H9 (cell line): ENCODE measurements around the gene CPT1C. TPM values are rescaled to one million over a fixed set of nuclear protein-coding genes. Genes with fewer than 3 reads are reported as not detected.

Experiments used
- DNase-seq: peaks from one replicate; pipeline ENCODE4 v3.0.0-alpha.2; 2017
- H2AFZ ChIP-seq: one replicate; pipeline ENCODE4 v1.6.1; 2013; ENCODE audit warnings: mild to moderate bottlenecking, low read length, control low read depth, moderate library complexity
- H2AK5ac ChIP-seq: 2 replicates; pipeline ENCODE4 v1.6.1; 2013; ENCODE audit warnings: low read length, control low read depth, mixed read lengths; ENCODE audit not compliant: insufficient read length
- H2BK120ac ChIP-seq: one replicate; pipeline ENCODE4 v1.6.1; 2013; ENCODE audit warnings: low read depth, mild to moderate bottlenecking, low read length, control low read depth, inconsistent platforms; ENCODE audit not compliant: poor library complexity, severe bottlenecking
- H2BK12ac ChIP-seq: 2 replicates; pipeline ENCODE4 v1.6.1; 2013; ENCODE audit warnings: low read length, control low read depth, mixed read lengths, low read depth; ENCODE audit not compliant: insufficient read length
- H2BK15ac ChIP-seq: 2 replicates; pipeline ENCODE4 v1.6.1; 2013; ENCODE audit warnings: low read depth, low read length, control low read depth
- H2BK20ac ChIP-seq: one replicate; pipeline ENCODE4 v1.6.1; 2013; ENCODE audit warnings: low read depth, mild to moderate bottlenecking, low read length, control low read depth, inconsistent platforms; ENCODE audit not compliant: poor library complexity, severe bottlenecking
- H2BK5ac ChIP-seq: 2 replicates; pipeline ENCODE4 v1.6.1; 2013; ENCODE audit warnings: low read length, control low read depth, mixed read lengths; ENCODE audit not compliant: insufficient read length
- H3K14ac ChIP-seq: 2 replicates; pipeline ENCODE4 v1.6.1; 2013; ENCODE audit warnings: low read length, control low read depth; ENCODE audit not compliant: insufficient read depth
- H3K18ac ChIP-seq: 2 replicates; pipeline ENCODE4 v1.6.1; 2013; ENCODE audit warnings: low read depth, mild to moderate bottlenecking, mixed read lengths, low read length, control low read depth; ENCODE audit not compliant: insufficient read length
- H3K23ac ChIP-seq: 2 replicates; pipeline ENCODE4 v1.6.1; 2013; ENCODE audit warnings: low read length, control low read depth, mixed read lengths, low read depth; ENCODE audit not compliant: insufficient read length
- H3K23me2 ChIP-seq: 2 replicates; pipeline ENCODE4 v1.6.1; 2013; ENCODE audit warnings: low read depth, mild to moderate bottlenecking, mixed read lengths, low read length, control low read depth; ENCODE audit not compliant: insufficient read length, poor library complexity, severe bottlenecking
- H3K27ac ChIP-seq: 2 replicates; pipeline ENCODE4 v1.5.1; 2013; ENCODE audit warnings: low read length, control low read depth, mixed read lengths, low read depth; ENCODE audit not compliant: insufficient read length
- H3K27me3 ChIP-seq: 2 replicates; pipeline ENCODE4 v1.6.1; 2013; ENCODE audit warnings: low read length, control low read depth, inconsistent platforms; ENCODE audit not compliant: insufficient read depth
- H3K4ac ChIP-seq: 2 replicates; pipeline ENCODE4 v1.6.1; 2013; ENCODE audit warnings: low read depth, mild to moderate bottlenecking, control low read depth, inconsistent platforms, low read length, moderate library complexity
- H3K4me1 ChIP-seq: 2 replicates; pipeline ENCODE4 v1.6.1; 2013; ENCODE audit warnings: low read length, control low read depth, inconsistent platforms; ENCODE audit not compliant: insufficient read depth
- H3K4me2 ChIP-seq: 2 replicates; pipeline ENCODE4 v1.6.1; 2013; ENCODE audit warnings: low read length, control low read depth, mixed read lengths; ENCODE audit not compliant: insufficient read length, insufficient read depth
- H3K56ac ChIP-seq: 2 replicates; pipeline ENCODE4 v1.6.1; 2013; ENCODE audit warnings: low read depth, mild to moderate bottlenecking, mixed read lengths, low read length, control low read depth; ENCODE audit not compliant: insufficient read length
- H3K79me1 ChIP-seq: 2 replicates; pipeline ENCODE4 v1.6.1; 2013; ENCODE audit warnings: low read depth, mild to moderate bottlenecking, moderate library complexity, low read length, control low read depth, inconsistent platforms; ENCODE audit not compliant: insufficient read depth, poor library complexity, severe bottlenecking
- H3K79me2 ChIP-seq: 2 replicates; pipeline ENCODE4 v1.6.1; 2013; ENCODE audit warnings: low read length, control low read depth, inconsistent platforms; ENCODE audit not compliant: insufficient read depth
- H3K9ac ChIP-seq: 2 replicates; pipeline ENCODE4 v1.6.1; 2013; ENCODE audit warnings: low read length, control low read depth, mixed read lengths; ENCODE audit not compliant: insufficient read length; ENCODE audit errors: extremely low read depth
- H3K9me3 ChIP-seq: one replicate; pipeline ENCODE4 v1.6.1; 2013; ENCODE audit warnings: low read depth, low read length, inconsistent platforms; ENCODE audit not compliant: control insufficient read depth
- H3T11ph ChIP-seq: one replicate; pipeline ENCODE4 v1.6.1; 2013; ENCODE audit warnings: mild to moderate bottlenecking, low read length, control low read depth, inconsistent platforms
- H4K20me1 ChIP-seq: one replicate; pipeline ENCODE4 v1.6.1; 2013; ENCODE audit not compliant: control insufficient read depth, insufficient read length, insufficient read depth
- H4K5ac ChIP-seq: 2 replicates; pipeline ENCODE4 v1.6.1; 2013; ENCODE audit warnings: low read depth, mild to moderate bottlenecking, mixed read lengths, low read length, control low read depth; ENCODE audit not compliant: insufficient read length
- H4K8ac ChIP-seq: replicated peaks from 2 replicates; pipeline ENCODE4 v1.6.1; 2013; ENCODE audit warnings: low read length, control low read depth, mixed read lengths, low read depth; ENCODE audit not compliant: insufficient read length
- H4K91ac ChIP-seq: 2 replicates; pipeline ENCODE4 v1.6.1; 2013; ENCODE audit warnings: low read depth, mild to moderate bottlenecking, moderate library complexity, mixed read lengths, low read length, control low read depth; ENCODE audit not compliant: insufficient read length
- H3K27ac Mint-ChIP-seq, 3 experiments: 2 replicates in 2 of 3; 3 replicates in 1 of 3; pipeline ENCODE4 v1.8.0; 2020 to 2021; ENCODE audit warnings: mixed read lengths in 3 of 3, mild to moderate bottlenecking in 1 of 3, moderate library complexity in 1 of 3
- H3K27me3 Mint-ChIP-seq: 2 replicates; pipeline ENCODE4 v1.8.0; 2021; ENCODE audit warnings: low read depth, mild to moderate bottlenecking, moderate library complexity, mixed read lengths
- H3K36me3 Mint-ChIP-seq, 3 experiments: 2 replicates in 2 of 3; 3 replicates in 1 of 3; pipeline ENCODE4 v1.8.0; 2020 to 2021; ENCODE audit warnings: low read depth in 3 of 3, mixed read lengths in 3 of 3; ENCODE audit not compliant: insufficient read depth in 1 of 3
- H3K4me1 Mint-ChIP-seq, 2 experiments: 2 replicates each; pipeline ENCODE4 v1.8.0; 2020; ENCODE audit warnings: mixed read lengths in 2 of 2
- H3K4me3 Mint-ChIP-seq, 2 experiments: 2 replicates in 1 of 2; 3 replicates in 1 of 2; pipeline ENCODE4 v1.8.0; 2020 to 2021; ENCODE audit warnings: mild to moderate bottlenecking in 2 of 2, mixed read lengths in 2 of 2, moderate library complexity in 1 of 2
- H3K9me3 Mint-ChIP-seq, 2 experiments: 2 replicates in 1 of 2; 3 replicates in 1 of 2; pipeline ENCODE4 v1.8.0; 2020; ENCODE audit warnings: mild to moderate bottlenecking in 2 of 2, mixed read lengths in 2 of 2, moderate library complexity in 1 of 2
- WGBS: extraction: QIAGEN DNeasy Blood & Tissue Kit; methylation state at CpG from one replicate; pipeline ENCODE4 v1.1.7; 2013; ENCODE audit warnings: missing lambda C conversion rate, low lambda C conversion rate, mixed read lengths; ENCODE audit not compliant: insufficient read length; ENCODE audit errors: extremely low coverage; 5-methylcytosine and 5-hydroxymethylcytosine counted together
- total RNA-seq: library from RNA; stranded (reverse); gene quantifications from 2 replicates; pipeline ENCODE4 v1.2.1, GENCODE V29; 2021
- TF ChIP-seq, protein P1 (sequence below): fragments of 200-600 bp; sonication (generic); conservative IDR thresholded peaks from 3 replicates; pipeline ENCODE4 v1.8.0; 2021; ENCODE audit warnings: antibody characterized with exemption, mild to moderate bottlenecking

CPT1C gene
- total RNA-seq, 1 experiment from 2014 or later: 74.6 TPM

DNA sequence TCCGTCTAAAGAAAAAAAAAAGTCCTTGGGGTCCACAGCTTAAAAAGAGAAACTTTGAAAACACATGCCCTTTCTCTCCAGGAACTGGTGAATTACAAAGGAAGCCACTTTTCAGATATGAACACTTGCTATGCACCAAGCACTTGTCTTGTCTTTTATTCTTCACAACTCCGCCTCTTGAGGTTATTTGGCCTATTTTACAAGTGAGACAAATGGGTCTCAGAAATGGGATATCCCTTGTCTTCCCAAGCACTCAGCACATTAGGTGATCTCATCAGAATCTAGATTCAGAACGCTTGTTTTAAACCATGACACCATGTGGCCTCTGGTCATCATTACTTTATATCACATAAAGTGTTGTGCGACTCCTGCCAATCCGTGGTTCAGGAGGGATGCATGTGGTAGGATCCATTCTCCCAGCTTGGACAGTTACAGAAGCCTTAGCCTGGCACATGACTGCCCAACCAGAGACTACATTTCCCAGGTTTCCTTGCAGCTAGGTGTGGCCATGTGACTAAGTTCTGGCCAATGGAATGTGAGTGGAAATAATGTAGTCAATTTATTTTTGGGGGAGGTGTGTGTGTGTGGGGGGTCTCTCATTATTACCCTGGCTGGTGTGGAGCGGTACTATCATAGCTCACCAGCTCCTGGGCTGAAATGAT is 58.3 kb downstream of the CPT1C start:
- H3K27ac Mint-ChIP-seq: no peak overlapping the region
- Histone ChIP-seq H3K9me3 (no peaks in the 10 kb centered on the region), H3K9ac (no peak overlapping the region), H2AK5ac (no peak overlapping the region), H3K79me1 (no peaks in the 10 kb centered on the region), H3K79me2 (no peaks in the 10 kb centered on the region), H4K8ac (no peak overlapping the region), H2BK12ac (no peak overlapping the region), H3K23ac (no peak overlapping the region), H3K14ac (no peak overlapping the region), H2BK20ac (no peak overlapping the region), H2BK120ac (no peak overlapping the region), H3K18ac (no peak overlapping the region), H2BK5ac (no peak overlapping the region), H3K27me3 (no peaks in the 10 kb centered on the region), H3K23me2 (no peaks in the 10 kb centered on the region), H3K56ac (no peak overlapping the region), H3K4ac (no peak overlapping the region), H2BK15ac (no peak overlapping the region), H3K27ac (no peak overlapping the region), H2AFZ (no peak overlapping the region), H3K4me1 (peaks cover 2% of the 10 kb centered on the region), H3K4me2 (no peak overlapping the region), H3T11ph (no peak overlapping the region), H4K91ac (no peak overlapping the region), H4K5ac (no peak overlapping the region), H4K20me1 (no peaks in the 10 kb centered on the region)
- H3K9me3 Mint-ChIP-seq: peaks cover 15 to 27% of the 10 kb centered on the region in 2 experiments
- no peak overlapping the region for H3K4me3 Mint-ChIP-seq
- peaks cover 6% of the 10 kb centered on the region; the same call in 1 of the 2 replicates for H3K27me3 Mint-ChIP-seq
- H3K4me1 Mint-ChIP-seq: peaks cover 3 to 17% of the 10 kb centered on the region in 2 experiments
- no CpG with 5 or more reads among the region's 6 CpGs for WGBS
- H3K36me3 Mint-ChIP-seq: peaks cover 0 to 3% (median 0%) of the 10 kb centered on the region in 3 experiments; a peak in 3 of 7 replicates
- no peak for DNase-seq
- TF ChIP-seq, protein P1, sequence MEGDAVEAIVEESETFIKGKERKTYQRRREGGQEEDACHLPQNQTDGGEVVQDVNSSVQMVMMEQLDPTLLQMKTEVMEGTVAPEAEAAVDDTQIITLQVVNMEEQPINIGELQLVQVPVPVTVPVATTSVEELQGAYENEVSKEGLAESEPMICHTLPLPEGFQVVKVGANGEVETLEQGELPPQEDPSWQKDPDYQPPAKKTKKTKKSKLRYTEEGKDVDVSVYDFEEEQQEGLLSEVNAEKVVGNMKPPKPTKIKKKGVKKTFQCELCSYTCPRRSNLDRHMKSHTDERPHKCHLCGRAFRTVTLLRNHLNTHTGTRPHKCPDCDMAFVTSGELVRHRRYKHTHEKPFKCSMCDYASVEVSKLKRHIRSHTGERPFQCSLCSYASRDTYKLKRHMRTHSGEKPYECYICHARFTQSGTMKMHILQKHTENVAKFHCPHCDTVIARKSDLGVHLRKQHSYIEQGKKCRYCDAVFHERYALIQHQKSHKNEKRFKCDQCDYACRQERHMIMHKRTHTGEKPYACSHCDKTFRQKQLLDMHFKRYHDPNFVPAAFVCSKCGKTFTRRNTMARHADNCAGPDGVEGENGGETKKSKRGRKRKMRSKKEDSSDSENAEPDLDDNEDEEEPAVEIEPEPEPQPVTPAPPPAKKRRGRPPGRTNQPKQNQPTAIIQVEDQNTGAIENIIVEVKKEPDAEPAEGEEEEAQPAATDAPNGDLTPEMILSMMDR: no peak
